Mucosa of rectum (tissue), 2 donors: ENCODE measurements around the gene HCN4.

Experiments used
- H3K27ac ChIP-seq, 2 donors: one replicate each; pipeline ENCODE4 v1.7.0; 2013; ENCODE audit warnings: inconsistent platforms in 2 of 2, low read depth in 2 of 2, low read length in 2 of 2
- H3K27me3 ChIP-seq, 2 donors: one replicate each; pipeline ENCODE4 v1.7.0; 2013; ENCODE audit warnings: low read length in 2 of 2; ENCODE audit not compliant: control insufficient read depth in 2 of 2, insufficient read depth in 2 of 2
- H3K36me3 ChIP-seq, 2 donors: one replicate each; pipeline ENCODE4 v1.7.0; 2013; ENCODE audit warnings: low read length in 2 of 2; ENCODE audit not compliant: control insufficient read depth in 2 of 2, insufficient read depth in 2 of 2
- H3K4me1 ChIP-seq, 2 donors: one replicate each; pipeline ENCODE4 v1.7.0; 2013; ENCODE audit warnings: low read length in 2 of 2, mild to moderate bottlenecking in 1 of 2; ENCODE audit not compliant: control insufficient read depth in 2 of 2, insufficient read depth in 2 of 2
- H3K4me3 ChIP-seq, 2 donors: one replicate each; pipeline ENCODE4 v1.7.0; 2013; ENCODE audit warnings: low read length in 2 of 2
- H3K9ac ChIP-seq, 2 donors: one replicate each; pipeline ENCODE4 v1.7.0; 2013; ENCODE audit warnings: low read length in 2 of 2, low read depth in 1 of 2, mild to moderate bottlenecking in 1 of 2
- H3K9me3 ChIP-seq, 2 donors: one replicate each; pipeline ENCODE4 v1.7.0; 2013; ENCODE audit warnings: low read length in 2 of 2; ENCODE audit not compliant: control insufficient read depth in 2 of 2
- donor health status: healthy.
- donor health status: Normal muscosa, but diverticular disease.

Gene HCN4

GRCh38 chr15:73329501-73330200, 39.1 kb downstream of the HCN4 start:
- Histone ChIP-seq H3K4me1 (no peaks in the 10 kb centered on the region), H3K27ac (no peak overlapping the region), H3K36me3 (no peaks in the 10 kb centered on the region), H3K27me3 (no peaks in the 10 kb centered on the region), H3K9ac (no peak overlapping the region), H3K4me3 (no peak overlapping the region), H3K9me3 (no peaks in the 10 kb centered on the region)

- Histone ChIP-seq H3K9me3 (no peaks in the 10 kb centered on the region), H3K27me3 (no peaks in the 10 kb centered on the region), H3K27ac (no peak overlapping the region), H3K4me3 (no peak overlapping the region), H3K4me1 (no peaks in the 10 kb centered on the region), H3K36me3 (no peaks in the 10 kb centered on the region), H3K9ac (no peak overlapping the region)
Observed at GRCh38 chr15:73328981-73329380, 39.8 kb downstream of the HCN4 start.

GRCh38 chr15:73328149-73328820, 40.5 kb downstream of the HCN4 start:
- Histone ChIP-seq H3K4me1 (no peaks in the 10 kb centered on the region), H3K27me3 (no peaks in the 10 kb centered on the region), H3K36me3 (no peaks in the 10 kb centered on the region), H3K4me3 (no peak overlapping the region), H3K9me3 (no peaks in the 10 kb centered on the region), H3K9ac (no peak overlapping the region), H3K27ac (no peak overlapping the region)

- Histone ChIP-seq H3K27ac (no peak overlapping the region), H3K4me1 (no peaks in the 10 kb centered on the region), H3K36me3 (no peaks in the 10 kb centered on the region), H3K9ac (no peak overlapping the region), H3K4me3 (no peak overlapping the region), H3K9me3 (no peaks in the 10 kb centered on the region), H3K27me3 (no peaks in the 10 kb centered on the region)
Observed at GRCh38 chr15:73326157-73326556, 42.6 kb downstream of the HCN4 start.

- H3K36me3 ChIP-seq = no peaks in the 10 kb centered on the region
- H3K27ac ChIP-seq = no peak overlapping the region
- no peak overlapping the region for H3K4me3 ChIP-seq
- no peaks in the 10 kb centered on the region for H3K27me3 ChIP-seq
- no peaks in the 10 kb centered on the region for H3K4me1 ChIP-seq
- H3K9ac ChIP-seq = no peak overlapping the region
- no peaks in the 10 kb centered on the region for H3K9me3 ChIP-seq
Observed at GRCh38 chr15:73325191-73325861, 43.4 kb downstream of the HCN4 start.

GRCh38 chr15:73324496-73325170, 44.1 kb downstream of the HCN4 start:
- Histone ChIP-seq H3K4me3 (no peak overlapping the region), H3K36me3 (no peaks in the 10 kb centered on the region), H3K27ac (no peak overlapping the region), H3K27me3 (no peaks in the 10 kb centered on the region), H3K4me1 (no peaks in the 10 kb centered on the region), H3K9me3 (no peaks in the 10 kb centered on the region), H3K9ac (no peak overlapping the region)

GRCh38 chr15:73323956-73324355, 44.8 kb downstream of the HCN4 start:
- H3K27me3 ChIP-seq = peaks cover 0 to 6% of the 10 kb centered on the region in 2 donors
- H3K4me1 ChIP-seq = no peaks in the 10 kb centered on the region
- H3K27ac ChIP-seq = no peak overlapping the region
- no peak overlapping the region for H3K9ac ChIP-seq
- H3K9me3 ChIP-seq = no peaks in the 10 kb centered on the region
- H3K36me3 ChIP-seq = no peaks in the 10 kb centered on the region
- no peak overlapping the region for H3K4me3 ChIP-seq

GRCh38 chr15:73323374-73323955, 45.3 kb downstream of the HCN4 start:
- Histone ChIP-seq H3K4me3 (no peak overlapping the region), H3K9me3 (no peaks in the 10 kb centered on the region), H3K27me3 (peaks cover 0 to 6% of the 10 kb centered on the region in 2 donors), H3K9ac (no peak overlapping the region), H3K36me3 (no peaks in the 10 kb centered on the region), H3K27ac (no peak overlapping the region), H3K4me1 (no peaks in the 10 kb centered on the region)

GRCh38 chr15:73322665-73323373, 45.9 kb downstream of the HCN4 start:
- H3K9me3 ChIP-seq = no peaks in the 10 kb centered on the region
- no peak overlapping the region for H3K4me3 ChIP-seq

More at GRCh38 chr15:73322665-73323373, 45.9 kb downstream of the HCN4 start:
- Histone ChIP-seq H3K4me1 (no peaks in the 10 kb centered on the region), H3K27ac (no peak overlapping the region), H3K36me3 (no peaks in the 10 kb centered on the region), H3K9ac (no peak overlapping the region), H3K27me3 (peaks cover 0 to 6% of the 10 kb centered on the region in 2 donors)
